Activated CD8-positive, alpha-beta memory T cell treated with anti-CD3 and anti-CD28 coated beads, Interleukin-2, amount 10 ng/mL, durations not matched to agents 7 days and 5 days (primary cell): Measurements from ENCODE around the gene ENTPD6. TPM values are rescaled to one million over a fixed set of nuclear protein-coding genes. Genes with fewer than 3 reads are reported as not detected.
A peak's percentile ranks its signal among the peaks of the same experiment; 100 is the strongest.

ENCODE experiments used
- ATAC-seq: fragments of 150-1000 bp; cut with Tn5 transposase; one replicate; pipeline ENCODE4 v1.10.0; 2021; ENCODE audit warnings: moderate library complexity
- CTCF ChIA-PET: fragments of 350-600 bp; sonication (Branson Sonifier 250); formaldehyde crosslinking; loops from one replicate; lab custom pipeline; 2021; ENCODE audit warnings: antibody characterized with exemption; lab: Charles Lee
- DNase-seq: peaks from one replicate; pipeline ENCODE4 v3.0.0-alpha.2; 2020
- H3K27ac Mint-ChIP-seq: one replicate; pipeline ENCODE4 v1.8.0; 2021; ENCODE audit warnings: mild to moderate bottlenecking, mixed read lengths
- H3K27me3 Mint-ChIP-seq: one replicate; pipeline ENCODE4 v1.8.0; 2021; ENCODE audit warnings: mixed read lengths
- H3K36me3 Mint-ChIP-seq: one replicate; pipeline ENCODE4 v1.8.0; 2021; ENCODE audit warnings: mild to moderate bottlenecking, mixed read lengths
- H3K4me1 Mint-ChIP-seq: one replicate; pipeline ENCODE4 v1.8.0; 2021; ENCODE audit warnings: mixed read lengths
- H3K4me3 Mint-ChIP-seq: one replicate; pipeline ENCODE4 v1.8.0; 2021; ENCODE audit warnings: mild to moderate bottlenecking, moderate library complexity, mixed read lengths
- H3K9me3 Mint-ChIP-seq: one replicate; pipeline ENCODE4 v1.8.0; 2022; ENCODE audit warnings: low read depth, mixed read lengths
- total RNA-seq, 2 experiments: library from RNA; stranded (reverse); gene quantifications; one replicate each; pipeline ENCODE4 v1.2.3, GENCODE V29; 2021

The ENTPD6 gene
- total RNA-seq, 2 experiments from 2014 or later, result 37.6 to 42.0 TPM

GRCh38 chr20:25206548-25206947, 11.0 kb downstream of the ENTPD6 start:
- ATAC-seq (no peak), DNase-seq (peak; percentile 1)
- Mint-ChIP-seq H3K9me3 (no peaks in the 10 kb centered on the region), H3K4me3 (no peak overlapping the region), H3K27ac (no peak overlapping the region), H3K36me3 (peaks cover 9% of the 10 kb centered on the region), H3K27me3 (no peaks in the 10 kb centered on the region), H3K4me1 (peaks cover 1% of the 10 kb centered on the region)
- CTCF ChIA-PET, result no interaction called here

GRCh38 chr20:25207149-25207959, 11.8 kb downstream of the ENTPD6 start:
- peaks cover 7% of the 10 kb centered on the region for H3K36me3 Mint-ChIP-seq
- peaks cover 4% of the 10 kb centered on the region for H3K4me1 Mint-ChIP-seq
- no peaks in the 10 kb centered on the region for H3K27me3 Mint-ChIP-seq
- DNase-seq, result no peak
- H3K4me3 Mint-ChIP-seq, result no peak overlapping the region
- H3K9me3 Mint-ChIP-seq, result no peaks in the 10 kb centered on the region
- ATAC-seq, result no peak
- no peak overlapping the region for H3K27ac Mint-ChIP-seq
- CTCF ChIA-PET, result no interaction called here

- CTCF ChIA-PET, result interaction anchor here (1.0 kb wide), 1 partner anchor 16 kb away, joined by 4 read pairs; no protein-coding TSS in a partner anchor
- Mint-ChIP-seq H3K4me1 (peaks cover 4% of the 10 kb centered on the region), H3K4me3 (no peak overlapping the region), H3K36me3 (peaks cover 5% of the 10 kb centered on the region), H3K9me3 (no peaks in the 10 kb centered on the region), H3K27me3 (no peaks in the 10 kb centered on the region), H3K27ac (no peak overlapping the region)
- DNase-seq, result no peak
- ATAC-seq, result no peak
Observed at GRCh38 chr20:25207960-25208534, 12.5 kb downstream of the ENTPD6 start.

- Mint-ChIP-seq H3K4me3 (no peak overlapping the region), H3K9me3 (no peaks in the 10 kb centered on the region), H3K36me3 (peaks cover 2% of the 10 kb centered on the region), H3K27me3 (no peaks in the 10 kb centered on the region), H3K4me1 (peaks cover 3% of the 10 kb centered on the region), H3K27ac (no peak overlapping the region)
- ATAC-seq (no peak), DNase-seq (no peak)
- CTCF ChIA-PET, result no interaction called here
Observed at GRCh38 chr20:25209400-25209799, 13.9 kb downstream of the ENTPD6 start.

GRCh38 chr20:25209911-25210310, 14.4 kb downstream of the ENTPD6 start:
- no peak for ATAC-seq
- no peak for DNase-seq
- Mint-ChIP-seq H3K27ac (no peak overlapping the region), H3K27me3 (no peaks in the 10 kb centered on the region), H3K4me1 (peaks cover 3% of the 10 kb centered on the region), H3K4me3 (no peak overlapping the region), H3K36me3 (peaks cover 2% of the 10 kb centered on the region), H3K9me3 (no peaks in the 10 kb centered on the region)
- CTCF ChIA-PET, result no interaction called here

- ATAC-seq, result no peak
- Mint-ChIP-seq H3K27ac (no peak overlapping the region), H3K4me3 (no peak overlapping the region), H3K9me3 (no peaks in the 10 kb centered on the region), H3K27me3 (no peaks in the 10 kb centered on the region), H3K36me3 (peaks cover 2% of the 10 kb centered on the region), H3K4me1 (peaks cover 3% of the 10 kb centered on the region)
- DNase-seq, result no peak
- CTCF ChIA-PET, result interaction anchor here (0.9 kb wide), 1 partner anchor 153 kb away, joined by 3 read pairs; the partner anchor contains the start of gene ACSS1
Observed at GRCh38 chr20:25211273-25211672, 15.8 kb downstream of the ENTPD6 start.

GRCh38 chr20:25212242-25212641, 16.7 kb downstream of the ENTPD6 start:
- CTCF ChIA-PET, result no interaction called here
- ATAC-seq, result no peak
- no peak overlapping the region for H3K27ac Mint-ChIP-seq
- no peaks in the 10 kb centered on the region for H3K9me3 Mint-ChIP-seq
- peaks cover 3% of the 10 kb centered on the region for H3K4me1 Mint-ChIP-seq
- no peaks in the 10 kb centered on the region for H3K27me3 Mint-ChIP-seq
- no peak overlapping the region for H3K4me3 Mint-ChIP-seq
- DNase-seq, result no peak
- H3K36me3 Mint-ChIP-seq, result peaks cover 2% of the 10 kb centered on the region

- CTCF ChIA-PET, result no interaction called here
- Mint-ChIP-seq H3K36me3 (peaks cover 2% of the 10 kb centered on the region), H3K4me1 (peaks cover 3% of the 10 kb centered on the region), H3K27ac (no peak overlapping the region), H3K27me3 (no peaks in the 10 kb centered on the region), H3K9me3 (no peaks in the 10 kb centered on the region), H3K4me3 (no peak overlapping the region)
- no peak for DNase-seq
- no peak for ATAC-seq
Observed at GRCh38 chr20:25213566-25214425, 18.3 kb downstream of the ENTPD6 start.

- Mint-ChIP-seq H3K27me3 (no peaks in the 10 kb centered on the region), H3K9me3 (no peaks in the 10 kb centered on the region), H3K4me1 (peaks cover 3% of the 10 kb centered on the region), H3K4me3 (no peak overlapping the region), H3K27ac (no peak overlapping the region), H3K36me3 (peaks cover 2% of the 10 kb centered on the region)
- CTCF ChIA-PET, result no interaction called here
- ATAC-seq (no peak), DNase-seq (no peak)
Observed at GRCh38 chr20:25214426-25214790, 18.9 kb downstream of the ENTPD6 start.

- Mint-ChIP-seq H3K27me3 (no peaks in the 10 kb centered on the region), H3K4me3 (no peak overlapping the region), H3K4me1 (peaks cover 3% of the 10 kb centered on the region), H3K36me3 (peaks cover under 1% of the 10 kb centered on the region), H3K27ac (no peak overlapping the region), H3K9me3 (no peaks in the 10 kb centered on the region)
- CTCF ChIA-PET, result no interaction called here
- no peak for ATAC-seq
- no peak for DNase-seq
Observed at GRCh38 chr20:25214819-25215218, 19.3 kb downstream of the ENTPD6 start.

- DNase-seq, result no peak
- ATAC-seq, result no peak
- no peak overlapping the region for H3K4me3 Mint-ChIP-seq
- no peaks in the 10 kb centered on the region for H3K36me3 Mint-ChIP-seq
- H3K4me1 Mint-ChIP-seq, result peaks cover 3% of the 10 kb centered on the region
- H3K27me3 Mint-ChIP-seq, result no peaks in the 10 kb centered on the region
- H3K9me3 Mint-ChIP-seq, result no peaks in the 10 kb centered on the region
- H3K27ac Mint-ChIP-seq, result no peak overlapping the region
- CTCF ChIA-PET, result no interaction called here
Observed at GRCh38 chr20:25215521-25215920, 20.0 kb downstream of the ENTPD6 start.

- no peak overlapping the region for H3K27ac Mint-ChIP-seq
- CTCF ChIA-PET, result no interaction called here
- peaks cover 3% of the 10 kb centered on the region for H3K4me1 Mint-ChIP-seq
Observed at GRCh38 chr20:25216199-25216945, 20.9 kb downstream of the ENTPD6 start.

More at GRCh38 chr20:25216199-25216945, 20.9 kb downstream of the ENTPD6 start:
- no peak overlapping the region for H3K4me3 Mint-ChIP-seq
- no peaks in the 10 kb centered on the region for H3K27me3 Mint-ChIP-seq
- no peak for DNase-seq
- ATAC-seq, result no peak
- no peaks in the 10 kb centered on the region for H3K9me3 Mint-ChIP-seq
- H3K36me3 Mint-ChIP-seq, result no peaks in the 10 kb centered on the region
